IPS-18c (cell line): ENCODE results near the gene TTC28.

Source experiments
- H3K4me3 ChIP-seq: 2 replicates; pipeline ENCODE4 v1.7.0; 2013; ENCODE audit warnings: low read depth, mild to moderate bottlenecking, low read length, moderate library complexity; ENCODE audit not compliant: insufficient read depth
- H3K9me3 ChIP-seq: one replicate; pipeline ENCODE4 v1.6.1; 2013; ENCODE audit warnings: mild to moderate bottlenecking, low read length, moderate library complexity; ENCODE audit not compliant: control insufficient read depth, insufficient read depth

Gene TTC28

GRCh38 chr22:28125799-28126198, 553.8 kb downstream of the TTC28 start:
- Histone ChIP-seq H3K4me3 (no peak overlapping the region), H3K9me3 (no peaks in the 10 kb centered on the region)

GRCh38 chr22:28123989-28124766, 555.5 kb downstream of the TTC28 start:
- Histone ChIP-seq H3K9me3 (no peaks in the 10 kb centered on the region), H3K4me3 (no peak overlapping the region)

- Histone ChIP-seq H3K4me3 (no peak overlapping the region), H3K9me3 (no peaks in the 10 kb centered on the region)
These were observed 558.7 kb downstream of the TTC28 start for GRCh38 chr22:28120691-28121592.

GRCh38 chr22:28118957-28119631, 560.5 kb downstream of the TTC28 start:
- Histone ChIP-seq H3K4me3 (no peak overlapping the region), H3K9me3 (no peaks in the 10 kb centered on the region)

- Histone ChIP-seq H3K4me3 (no peak overlapping the region), H3K9me3 (no peaks in the 10 kb centered on the region)
These were observed 563.4 kb downstream of the TTC28 start for GRCh38 chr22:28116219-28116673.

GRCh38 chr22:28115426-28115825, 564.2 kb downstream of the TTC28 start:
- H3K4me3 ChIP-seq = no peak overlapping the region
- no peaks in the 10 kb centered on the region for H3K9me3 ChIP-seq

GRCh38 chr22:28112548-28113043, 567.0 kb downstream of the TTC28 start:
- no peak overlapping the region for H3K4me3 ChIP-seq
- no peaks in the 10 kb centered on the region for H3K9me3 ChIP-seq

GRCh38 chr22:28112190-28112544, 567.5 kb downstream of the TTC28 start:
- H3K9me3 ChIP-seq = no peaks in the 10 kb centered on the region
- H3K4me3 ChIP-seq = no peak overlapping the region

- Histone ChIP-seq H3K4me3 (no peak overlapping the region), H3K9me3 (no peaks in the 10 kb centered on the region)
These were observed 568.0 kb downstream of the TTC28 start for GRCh38 chr22:28111501-28112189.

- Histone ChIP-seq H3K4me3 (no peak overlapping the region), H3K9me3 (no peaks in the 10 kb centered on the region)
These were observed 570.8 kb downstream of the TTC28 start for GRCh38 chr22:28108851-28109250.

GRCh38 chr22:28106617-28107016, 573.0 kb downstream of the TTC28 start:
- no peaks in the 10 kb centered on the region for H3K9me3 ChIP-seq
- no peak overlapping the region for H3K4me3 ChIP-seq

GRCh38 chr22:28105988-28106387, 573.7 kb downstream of the TTC28 start:
- Histone ChIP-seq H3K9me3 (no peaks in the 10 kb centered on the region), H3K4me3 (no peak overlapping the region)

- Histone ChIP-seq H3K4me3 (no peak overlapping the region), H3K9me3 (no peaks in the 10 kb centered on the region)
These were observed 574.2 kb downstream of the TTC28 start for GRCh38 chr22:28105413-28105812.

GRCh38 chr22:28103596-28103995, 576.0 kb downstream of the TTC28 start:
- Histone ChIP-seq H3K4me3 (no peak overlapping the region), H3K9me3 (no peaks in the 10 kb centered on the region)

- no peak overlapping the region for H3K4me3 ChIP-seq
- H3K9me3 ChIP-seq = no peaks in the 10 kb centered on the region
These were observed 577.4 kb downstream of the TTC28 start for GRCh38 chr22:28102151-28102812.

- H3K9me3 ChIP-seq = no peaks in the 10 kb centered on the region
- H3K4me3 ChIP-seq = no peak overlapping the region
These were observed 582.0 kb downstream of the TTC28 start for GRCh38 chr22:28097627-28098026.
